GM23338 (cell line): ENCODE data around the gene NSD2. TPM values are rescaled to one million over a fixed set of nuclear protein-coding genes. Genes with fewer than 3 reads are reported as not detected.
"Not testable (repeated sequence)": the region's sequence is repeated elsewhere in the genome, so short reads cannot be mapped to it uniquely, and the experiment has no call there.

ENCODE experiments used
- ATAC-seq: fragments of 200-7000 bp; cut with Tn5 transposase; 3 replicates; pipeline ENCODE4 v1.9.1; 2020
- DNase-seq: peaks from one replicate; pipeline ENCODE4 v3.0.0-alpha.2; 2015; ENCODE audit warnings: low spot score
- H2AFZ ChIP-seq: fragments of 200-600 bp; sonication (generic); 2 replicates; pipeline ENCODE4 v1.8.0; 2016; ENCODE audit warnings: antibody characterized with exemption, mild to moderate bottlenecking, moderate library complexity
- H3F3A ChIP-seq: fragments of 200-600 bp; sonication (generic); replicated peaks from 2 replicates; pipeline ENCODE4 v1.8.0; 2017; ENCODE audit warnings: antibody characterized with exemption, mixed run types, low read depth
- H3K27ac ChIP-seq: fragments of 200-600 bp; sonication (generic); 2 replicates; pipeline ENCODE4 v1.6.1; 2016; ENCODE audit warnings: low read depth
- H3K27me3 ChIP-seq: fragments of 200-600 bp; sonication (generic); 2 replicates; pipeline ENCODE4 v1.8.0; 2016; ENCODE audit warnings: mild to moderate bottlenecking, mixed run types, moderate library complexity; ENCODE audit not compliant: insufficient read depth
- H3K36me3 ChIP-seq: fragments of 200-600 bp; sonication (generic); 2 replicates; pipeline ENCODE4 v1.8.0; 2016; ENCODE audit warnings: mild to moderate bottlenecking; ENCODE audit not compliant: insufficient read depth
- H3K4me1 ChIP-seq: fragments of 200-600 bp; sonication (generic); 2 replicates; pipeline ENCODE4 v1.8.0; 2016; ENCODE audit warnings: mild to moderate bottlenecking, moderate library complexity; ENCODE audit not compliant: insufficient read depth
- H3K4me2 ChIP-seq: fragments of 200-600 bp; sonication (generic); 2 replicates; pipeline ENCODE4 v1.7.1; 2017; ENCODE audit warnings: mixed run types
- H3K4me3 ChIP-seq: fragments of 200-600 bp; sonication (generic); 2 replicates; pipeline ENCODE4 v1.6.1; 2016; ENCODE audit warnings: mixed run types
- H3K79me2 ChIP-seq: fragments of 200-600 bp; sonication (generic); replicated peaks from 2 replicates; pipeline ENCODE4 v1.8.0; 2017; ENCODE audit warnings: mild to moderate bottlenecking; ENCODE audit not compliant: insufficient read depth
- H3K9me2 ChIP-seq: fragments of 200-600 bp; sonication (generic); 2 replicates; pipeline ENCODE4 v1.8.0; 2017; ENCODE audit not compliant: insufficient read depth
- H4K20me1 ChIP-seq: fragments of 200-600 bp; sonication (generic); replicated peaks from 2 replicates; pipeline ENCODE4 v1.8.0; 2017; ENCODE audit warnings: mild to moderate bottlenecking; ENCODE audit not compliant: insufficient read depth
- H3K27ac Mint-ChIP-seq: 2 replicates; pipeline ENCODE4 v1.8.0; 2020; ENCODE audit warnings: inconsistent platforms, mild to moderate bottlenecking, moderate library complexity, mixed read lengths
- H3K27me3 Mint-ChIP-seq: 3 replicates; pipeline ENCODE4 v1.8.0; 2022; ENCODE audit warnings: low read depth, mild to moderate bottlenecking, moderate library complexity, mixed read lengths, inconsistent platforms; ENCODE audit not compliant: insufficient read depth, poor library complexity
- H3K36me3 Mint-ChIP-seq: 3 replicates; pipeline ENCODE4 v1.8.0; 2021; ENCODE audit warnings: low read depth, mild to moderate bottlenecking, inconsistent platforms, moderate library complexity, mixed read lengths
- H3K4me1 Mint-ChIP-seq: 3 replicates; pipeline ENCODE4 v1.8.0; 2020; ENCODE audit warnings: mild to moderate bottlenecking, inconsistent platforms, mixed read lengths
- H3K4me3 Mint-ChIP-seq: 3 replicates; pipeline ENCODE4 v1.8.0; 2021; ENCODE audit warnings: moderate library complexity, mild to moderate bottlenecking, inconsistent platforms, mixed read lengths
- H3K9me3 Mint-ChIP-seq: 3 replicates; pipeline ENCODE4 v1.8.0; 2020; ENCODE audit warnings: moderate library complexity, mild to moderate bottlenecking, inconsistent platforms, mixed read lengths
- polyA plus RNA-seq: library from polyadenylated mRNA; unstranded; fragments of >200 nt; fragmentation: Nextera tagmentation; extraction: Ambion mirVana; gene quantifications from 2 replicates; pipeline ENCODE4 v1.2.1, GENCODE V29; 2016
- total RNA-seq: library from RNA; depleted of rRNA; stranded (reverse); fragments of >200 nt; shearing (Covaris generic); gene quantifications from 2 replicates; pipeline ENCODE4 v1.2.3, GENCODE V29; 2014
- TF ChIP-seq, protein P1 (sequence below), 2 experiments: fragments of 200-600 bp in 1 of 2; sonication (generic) in 1 of 2; conservative IDR thresholded peaks; 2 replicates each; pipeline versions ENCODE4 v1.5.1 to v1.6.1; 2016 to 2017; ENCODE audit warnings: antibody characterized with exemption in 2 of 2, low read depth in 2 of 2, mild to moderate bottlenecking in 2 of 2, moderate library complexity in 1 of 2
- TF ChIP-seq, protein P2 (sequence below): fragments of 250-450 bp; sonication (Bioruptor Pico); IDR thresholded peaks from 2 replicates; pipeline ENCODE4 v1.5.0; 2020; ENCODE audit warnings: mild to moderate bottlenecking, moderate library complexity

Gene NSD2
- total and polyA plus RNA-seq, 2 experiments from 2014 or later = 33.5 to 84.4 TPM

DNA sequence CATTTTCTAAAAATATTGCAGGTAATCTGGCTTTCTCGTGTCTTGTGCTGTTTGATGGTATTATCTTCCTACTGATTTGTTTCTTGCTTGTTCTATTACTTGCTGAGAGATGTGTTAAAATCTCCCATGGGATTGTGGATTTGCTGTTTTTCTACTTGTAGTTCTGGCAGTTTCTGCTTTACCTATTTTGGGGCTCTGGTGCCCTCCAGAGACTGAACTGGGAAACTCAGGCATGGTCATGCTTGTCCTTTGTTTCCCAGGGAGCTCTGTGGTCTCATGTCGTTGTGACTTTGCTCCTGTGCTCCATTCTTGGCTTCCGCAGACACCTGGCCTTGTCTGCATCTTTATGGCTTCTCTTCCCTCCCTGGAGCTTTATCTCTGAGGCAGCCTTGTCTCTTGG lies 39.5 kb downstream of the NSD2 start:
- Histone ChIP-seq H3F3A (peaks cover 5% of the 10 kb centered on the region; the same call in 1 of the 2 replicates), H3K4me2 (no peak overlapping the region), H4K20me1 (peaks cover 28% of the 10 kb centered on the region), H3K79me2 (peaks cover 23% of the 10 kb centered on the region), H3K9me2 (no peaks in the 10 kb centered on the region), H3K27me3 (no peaks in the 10 kb centered on the region), H3K27ac (0 out of 2 replicates have a peak overlapping the region, but pooled peaks have one; percentile 1), H3K4me1 (no peaks in the 10 kb centered on the region), H2AFZ (no peak overlapping the region), H3K4me3 (no peak overlapping the region), H3K36me3 (peaks cover 4% of the 10 kb centered on the region; the same call in 1 of the 2 replicates)
- ATAC-seq (peak; percentile 94), DNase-seq (peak; percentile 88)
- TF ChIP-seq, protein P1, sequence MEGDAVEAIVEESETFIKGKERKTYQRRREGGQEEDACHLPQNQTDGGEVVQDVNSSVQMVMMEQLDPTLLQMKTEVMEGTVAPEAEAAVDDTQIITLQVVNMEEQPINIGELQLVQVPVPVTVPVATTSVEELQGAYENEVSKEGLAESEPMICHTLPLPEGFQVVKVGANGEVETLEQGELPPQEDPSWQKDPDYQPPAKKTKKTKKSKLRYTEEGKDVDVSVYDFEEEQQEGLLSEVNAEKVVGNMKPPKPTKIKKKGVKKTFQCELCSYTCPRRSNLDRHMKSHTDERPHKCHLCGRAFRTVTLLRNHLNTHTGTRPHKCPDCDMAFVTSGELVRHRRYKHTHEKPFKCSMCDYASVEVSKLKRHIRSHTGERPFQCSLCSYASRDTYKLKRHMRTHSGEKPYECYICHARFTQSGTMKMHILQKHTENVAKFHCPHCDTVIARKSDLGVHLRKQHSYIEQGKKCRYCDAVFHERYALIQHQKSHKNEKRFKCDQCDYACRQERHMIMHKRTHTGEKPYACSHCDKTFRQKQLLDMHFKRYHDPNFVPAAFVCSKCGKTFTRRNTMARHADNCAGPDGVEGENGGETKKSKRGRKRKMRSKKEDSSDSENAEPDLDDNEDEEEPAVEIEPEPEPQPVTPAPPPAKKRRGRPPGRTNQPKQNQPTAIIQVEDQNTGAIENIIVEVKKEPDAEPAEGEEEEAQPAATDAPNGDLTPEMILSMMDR (conservative IDR thresholded peaks at IDR 0.05; ENCODE audit: low read depth in 2 of 2) = peak; percentile 67 to 75
- TF ChIP-seq, protein P2, sequence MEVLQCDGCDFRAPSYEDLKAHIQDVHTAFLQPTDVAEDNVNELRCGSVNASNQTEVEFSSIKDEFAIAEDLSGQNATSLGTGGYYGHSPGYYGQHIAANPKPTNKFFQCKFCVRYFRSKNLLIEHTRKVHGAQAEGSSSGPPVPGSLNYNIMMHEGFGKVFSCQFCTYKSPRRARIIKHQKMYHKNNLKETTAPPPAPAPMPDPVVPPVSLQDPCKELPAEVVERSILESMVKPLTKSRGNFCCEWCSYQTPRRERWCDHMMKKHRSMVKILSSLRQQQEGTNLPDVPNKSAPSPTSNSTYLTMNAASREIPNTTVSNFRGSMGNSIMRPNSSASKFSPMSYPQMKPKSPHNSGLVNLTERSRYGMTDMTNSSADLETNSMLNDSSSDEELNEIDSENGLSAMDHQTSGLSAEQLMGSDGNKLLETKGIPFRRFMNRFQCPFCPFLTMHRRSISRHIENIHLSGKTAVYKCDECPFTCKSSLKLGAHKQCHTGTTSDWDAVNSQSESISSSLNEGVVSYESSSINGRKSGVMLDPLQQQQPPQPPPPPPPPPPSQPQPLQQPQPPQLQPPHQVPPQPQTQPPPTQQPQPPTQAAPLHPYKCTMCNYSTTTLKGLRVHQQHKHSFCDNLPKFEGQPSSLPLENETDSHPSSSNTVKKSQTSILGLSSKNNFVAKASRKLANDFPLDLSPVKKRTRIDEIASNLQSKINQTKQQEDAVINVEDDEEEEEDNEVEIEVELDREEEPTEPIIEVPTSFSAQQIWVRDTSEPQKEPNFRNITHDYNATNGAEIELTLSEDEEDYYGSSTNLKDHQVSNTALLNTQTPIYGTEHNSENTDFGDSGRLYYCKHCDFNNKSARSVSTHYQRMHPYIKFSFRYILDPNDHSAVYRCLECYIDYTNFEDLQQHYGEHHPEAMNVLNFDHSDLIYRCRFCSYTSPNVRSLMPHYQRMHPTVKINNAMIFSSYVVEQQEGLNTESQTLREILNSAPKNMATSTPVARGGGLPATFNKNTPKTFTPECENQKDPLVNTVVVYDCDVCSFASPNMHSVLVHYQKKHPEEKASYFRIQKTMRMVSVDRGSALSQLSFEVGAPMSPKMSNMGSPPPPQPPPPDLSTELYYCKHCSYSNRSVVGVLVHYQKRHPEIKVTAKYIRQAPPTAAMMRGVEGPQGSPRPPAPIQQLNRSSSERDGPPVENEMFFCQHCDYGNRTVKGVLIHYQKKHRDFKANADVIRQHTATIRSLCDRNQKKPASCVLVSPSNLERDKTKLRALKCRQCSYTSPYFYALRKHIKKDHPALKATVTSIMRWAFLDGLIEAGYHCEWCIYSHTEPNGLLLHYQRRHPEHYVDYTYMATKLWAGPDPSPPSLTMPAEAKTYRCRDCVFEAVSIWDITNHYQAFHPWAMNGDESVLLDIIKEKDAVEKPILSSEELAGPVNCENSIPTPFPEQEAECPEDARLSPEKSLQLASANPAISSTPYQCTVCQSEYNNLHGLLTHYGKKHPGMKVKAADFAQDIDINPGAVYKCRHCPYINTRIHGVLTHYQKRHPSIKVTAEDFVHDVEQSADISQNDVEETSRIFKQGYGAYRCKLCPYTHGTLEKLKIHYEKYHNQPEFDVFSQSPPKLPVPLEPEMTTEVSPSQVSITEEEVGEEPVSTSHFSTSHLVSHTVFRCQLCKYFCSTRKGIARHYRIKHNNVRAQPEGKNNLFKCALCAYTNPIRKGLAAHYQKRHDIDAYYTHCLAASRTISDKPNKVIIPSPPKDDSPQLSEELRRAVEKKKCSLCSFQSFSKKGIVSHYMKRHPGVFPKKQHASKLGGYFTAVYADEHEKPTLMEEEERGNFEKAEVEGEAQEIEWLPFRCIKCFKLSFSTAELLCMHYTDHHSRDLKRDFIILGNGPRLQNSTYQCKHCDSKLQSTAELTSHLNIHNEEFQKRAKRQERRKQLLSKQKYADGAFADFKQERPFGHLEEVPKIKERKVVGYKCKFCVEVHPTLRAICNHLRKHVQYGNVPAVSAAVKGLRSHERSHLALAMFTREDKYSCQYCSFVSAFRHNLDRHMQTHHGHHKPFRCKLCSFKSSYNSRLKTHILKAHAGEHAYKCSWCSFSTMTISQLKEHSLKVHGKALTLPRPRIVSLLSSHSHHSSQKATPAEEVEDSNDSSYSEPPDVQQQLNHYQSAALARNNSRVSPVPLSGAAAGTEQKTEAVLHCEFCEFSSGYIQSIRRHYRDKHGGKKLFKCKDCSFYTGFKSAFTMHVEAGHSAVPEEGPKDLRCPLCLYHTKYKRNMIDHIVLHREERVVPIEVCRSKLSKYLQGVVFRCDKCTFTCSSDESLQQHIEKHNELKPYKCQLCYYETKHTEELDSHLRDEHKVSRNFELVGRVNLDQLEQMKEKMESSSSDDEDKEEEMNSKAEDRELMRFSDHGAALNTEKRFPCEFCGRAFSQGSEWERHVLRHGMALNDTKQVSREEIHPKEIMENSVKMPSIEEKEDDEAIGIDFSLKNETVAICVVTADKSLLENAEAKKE (CRISPR knock-in tag) = no peak
- peaks cover 2% of the 10 kb centered on the region for H3K27me3 Mint-ChIP-seq
- H3K27ac Mint-ChIP-seq = peak overlapping the region; percentile 88
- H3K36me3 Mint-ChIP-seq = peaks cover 37% of the 10 kb centered on the region
- H3K4me3 Mint-ChIP-seq = no peak overlapping the region
- H3K4me1 Mint-ChIP-seq = peaks cover 6% of the 10 kb centered on the region; the same call in 2 of the 3 replicates
- H3K9me3 Mint-ChIP-seq = no peaks in the 10 kb centered on the region; the same call in 2 of the 3 replicates

DNA sequence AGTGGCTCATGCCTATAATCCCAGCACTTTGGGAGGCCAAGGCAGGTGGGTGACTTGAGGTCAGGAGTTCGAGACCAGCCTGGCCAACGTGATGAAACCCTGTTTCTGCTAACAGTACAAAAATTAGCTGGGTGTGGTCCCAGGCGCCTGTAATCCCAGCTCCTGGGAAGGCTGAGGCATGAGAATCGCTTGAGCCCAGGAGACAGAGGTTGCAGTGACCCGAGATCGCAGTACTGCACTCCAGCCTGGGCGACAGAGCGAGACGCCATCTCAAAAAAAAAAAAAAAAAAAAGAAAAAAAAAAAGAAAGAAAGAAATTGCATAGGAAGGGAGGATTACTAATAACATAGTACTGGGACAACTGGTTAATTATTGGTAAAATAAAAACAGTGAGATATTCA lies 40.1 kb downstream of the NSD2 start:
- DNase-seq, H3K27ac ChIP-seq, ATAC-seq, H3K4me2 ChIP-seq, H3K36me3 ChIP-seq, H3K27me3 Mint-ChIP-seq, H3K4me3 ChIP-seq, H2AFZ ChIP-seq, H3K4me1 Mint-ChIP-seq, H3K27me3 ChIP-seq, H3K4me3 Mint-ChIP-seq, H3K9me3 Mint-ChIP-seq, H3K27ac Mint-ChIP-seq, H3K9me2 ChIP-seq, H3F3A ChIP-seq, H3K4me1 ChIP-seq: not testable (repeated sequence)
- Histone ChIP-seq H4K20me1 (peaks cover 28% of the 10 kb centered on the region), H3K79me2 (peaks cover 21% of the 10 kb centered on the region)
- H3K36me3 Mint-ChIP-seq = peaks cover 37% of the 10 kb centered on the region
